PC-3 (cell line): ENCODE results near the gene ACSM6. TPM values are rescaled to one million over a fixed set of nuclear protein-coding genes. Genes with fewer than 3 reads are reported as not detected.

Experiments used
- ATAC-seq: fragments of 200-7000 bp; cut with Tn5 transposase; 2 replicates; pipeline ENCODE4 v1.9.1; 2020; ENCODE audit warnings: mild to moderate bottlenecking, moderate library complexity
- BruUV-seq: library from RNA; stranded (reverse); fragments of 400-500 nt; replicated peaks from 2 replicates; lab custom pipeline; 2021; lab: Mats Ljungman, UMichigan
- CTCF ChIA-PET: fragments of 300-600 bp; sonication (Branson Sonifier 250); formaldehyde crosslinking; loops from one replicate; lab custom pipeline; 2022; ENCODE audit warnings: antibody characterized with exemption; lab: Charles Lee
- POLR2A ChIA-PET: fragments of 300-600 bp; sonication (Branson Sonifier 250); formaldehyde crosslinking; loops from one replicate; lab custom pipeline; 2022; ENCODE audit warnings: antibody characterized with exemption; ENCODE audit not compliant: unreplicated experiment; lab: Charles Lee
- DNase-seq: peaks from one replicate; pipeline ENCODE4 v3.0.0-alpha.2; 2015
- H2AFZ ChIP-seq: fragments of 300-600 bp; sonication (generic); 2 replicates; pipeline ENCODE4 v1.6.0; 2016; ENCODE audit warnings: antibody characterized with exemption, low read length
- H3F3A ChIP-seq: fragments of 300-600 bp; sonication (generic); one replicate; pipeline ENCODE4 v1.6.0; 2017; ENCODE audit warnings: antibody characterized with exemption, low read length, control low read depth, mild to moderate bottlenecking; ENCODE audit not compliant: unreplicated experiment
- H3K27ac ChIP-seq: fragments of 300-600 bp; sonication (generic); 2 replicates; pipeline ENCODE4 v1.5.1; 2016; ENCODE audit warnings: mild to moderate bottlenecking, low read length
- H3K27me3 ChIP-seq: fragments of 300-600 bp; sonication (generic); 2 replicates; pipeline ENCODE4 v1.6.1; 2016; ENCODE audit warnings: low read length, mixed read lengths
- H3K36me3 ChIP-seq: fragments of 300-600 bp; sonication (generic); 2 replicates; pipeline ENCODE4 v1.6.1; 2016; ENCODE audit warnings: low read depth, mixed run types, low read length, mixed read lengths
- H3K4me1 ChIP-seq: fragments of 300-600 bp; sonication (generic); 2 replicates; pipeline ENCODE4 v1.5.1; 2016; ENCODE audit warnings: low read length; ENCODE audit not compliant: insufficient read depth
- H3K4me2 ChIP-seq: fragments of 300-600 bp; sonication (generic); 2 replicates; pipeline ENCODE4 v1.6.0; 2016; ENCODE audit warnings: low read length
- H3K4me3 ChIP-seq: fragments of 300-600 bp; sonication (generic); 2 replicates; pipeline ENCODE4 v1.5.1; 2016; ENCODE audit warnings: mild to moderate bottlenecking, low read length, mixed read lengths
- H3K79me2 ChIP-seq: fragments of 300-600 bp; sonication (generic); 2 replicates; pipeline ENCODE4 v1.6.1; 2017; ENCODE audit warnings: low read length, mixed read lengths
- H3K9ac ChIP-seq: fragments of 300-600 bp; sonication (generic); 2 replicates; pipeline ENCODE4 v1.6.0; 2016; ENCODE audit warnings: mild to moderate bottlenecking, low read length
- H3K9me2 ChIP-seq: fragments of 300-600 bp; sonication (generic); replicated peaks from 2 replicates; pipeline ENCODE4 v1.6.1; 2016; ENCODE audit warnings: mixed run types, low read length, mixed read lengths
- H3K9me3 ChIP-seq: fragments of 300-600 bp; sonication (generic); 2 replicates; pipeline ENCODE4 v1.6.1; 2016; ENCODE audit warnings: low read length, mixed read lengths
- H4K20me1 ChIP-seq: fragments of 300-600 bp; sonication (generic); 2 replicates; pipeline ENCODE4 v1.6.1; 2016; ENCODE audit warnings: low read length, mixed read lengths
- EZH2 ChIP-seq: fragments of 300-600 bp; sonication (generic); IDR thresholded peaks from one replicate; pipeline ENCODE4 v1.6.1; 2017; ENCODE audit warnings: antibody characterized with exemption, mild to moderate bottlenecking, low read length; ENCODE audit not compliant: unreplicated experiment
- EZH2phosphoT487 ChIP-seq: fragments of 300-600 bp; sonication (generic); IDR thresholded peaks from 2 replicates; pipeline ENCODE4 v1.6.1; 2018; ENCODE audit warnings: mild to moderate bottlenecking, antibody characterized with exemption, low read length, borderline replicate concordance
- intact Hi-C: fragments of 100-400 bp; cut with micrococcal nuclease; formaldehyde crosslinking; loops from 2 replicates; pipeline ENCODE4 v1.9.0; 2023
- total RNA-seq: library from RNA; depleted of rRNA; stranded (reverse); fragments of >200 nt; gene quantifications from 2 replicates; pipeline ENCODE4 v1.2.3, GENCODE V29; 2014
- TF ChIP-seq, protein P1 (sequence below): fragments of 300-600 bp; sonication (generic); conservative IDR thresholded peaks from 2 replicates; pipeline ENCODE4 v1.5.1; 2017; ENCODE audit warnings: antibody characterized with exemption, low read depth, mild to moderate bottlenecking, low read length

Gene ACSM6
- total RNA-seq, 1 experiment from 2014 or later: not detected

DNA sequence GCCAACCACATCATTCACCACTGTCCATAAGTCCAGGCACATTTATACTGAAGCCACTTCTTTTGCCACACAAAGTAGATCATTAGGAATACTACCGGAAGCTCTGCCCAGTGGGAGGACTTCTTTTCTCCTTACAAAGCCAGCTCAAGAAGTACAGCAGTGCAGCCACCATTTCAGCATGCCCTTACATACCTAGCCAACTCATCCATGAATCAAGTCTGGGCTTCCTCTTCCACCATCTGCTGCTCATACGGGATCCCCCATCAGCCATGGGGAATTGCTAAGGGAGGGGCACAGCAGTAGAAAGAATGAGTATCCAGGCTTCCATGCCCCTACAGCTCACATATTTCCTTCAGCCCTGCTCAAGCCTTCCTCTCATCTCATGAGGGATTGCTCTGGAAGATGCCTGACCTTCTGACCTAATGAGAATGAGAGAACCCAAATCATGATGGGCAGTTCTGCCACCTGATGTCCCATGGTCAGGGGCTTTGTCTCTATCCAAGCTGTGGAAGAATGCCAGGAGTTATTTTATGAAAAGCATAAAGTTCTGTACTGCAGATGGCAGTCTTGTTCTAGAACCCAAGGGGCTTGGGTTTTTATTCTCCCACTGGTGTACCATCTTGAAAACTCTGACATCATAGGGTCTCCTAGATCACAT, 39.5 kb downstream of the ACSM6 start:
- Histone ChIP-seq H3K4me1 (peaks cover 52% of the 10 kb centered on the region), H2AFZ (no peak overlapping the region), H3F3A (peaks cover 6% of the 10 kb centered on the region), H3K27me3 (no peaks in the 10 kb centered on the region), H3K4me2 (no peak overlapping the region), H3K36me3 (peaks cover 20% of the 10 kb centered on the region), H3K27ac (no peak overlapping the region), H3K9me2 (no peaks in the 10 kb centered on the region), H3K79me2 (no peaks in the 10 kb centered on the region), H4K20me1 (no peaks in the 10 kb centered on the region), H3K9ac (no peak overlapping the region), H3K4me3 (no peak overlapping the region), H3K9me3 (no peaks in the 10 kb centered on the region)
- DNase-seq (no peak), ATAC-seq (no peak)
- intact Hi-C loops: no loop called here
- ChIA-PET POLR2A (no interaction called here), CTCF (interaction anchor here (0.7 kb wide), 1 partner anchor 31 kb away, joined by 3 read pairs; no protein-coding TSS in a partner anchor)
- TF ChIP-seq EZH2phosphoT487 (no peak), EZH2 (no peak)
- TF ChIP-seq, protein P1, sequence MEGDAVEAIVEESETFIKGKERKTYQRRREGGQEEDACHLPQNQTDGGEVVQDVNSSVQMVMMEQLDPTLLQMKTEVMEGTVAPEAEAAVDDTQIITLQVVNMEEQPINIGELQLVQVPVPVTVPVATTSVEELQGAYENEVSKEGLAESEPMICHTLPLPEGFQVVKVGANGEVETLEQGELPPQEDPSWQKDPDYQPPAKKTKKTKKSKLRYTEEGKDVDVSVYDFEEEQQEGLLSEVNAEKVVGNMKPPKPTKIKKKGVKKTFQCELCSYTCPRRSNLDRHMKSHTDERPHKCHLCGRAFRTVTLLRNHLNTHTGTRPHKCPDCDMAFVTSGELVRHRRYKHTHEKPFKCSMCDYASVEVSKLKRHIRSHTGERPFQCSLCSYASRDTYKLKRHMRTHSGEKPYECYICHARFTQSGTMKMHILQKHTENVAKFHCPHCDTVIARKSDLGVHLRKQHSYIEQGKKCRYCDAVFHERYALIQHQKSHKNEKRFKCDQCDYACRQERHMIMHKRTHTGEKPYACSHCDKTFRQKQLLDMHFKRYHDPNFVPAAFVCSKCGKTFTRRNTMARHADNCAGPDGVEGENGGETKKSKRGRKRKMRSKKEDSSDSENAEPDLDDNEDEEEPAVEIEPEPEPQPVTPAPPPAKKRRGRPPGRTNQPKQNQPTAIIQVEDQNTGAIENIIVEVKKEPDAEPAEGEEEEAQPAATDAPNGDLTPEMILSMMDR: no peak
- no TSS peak for BruUV-seq

DNA sequence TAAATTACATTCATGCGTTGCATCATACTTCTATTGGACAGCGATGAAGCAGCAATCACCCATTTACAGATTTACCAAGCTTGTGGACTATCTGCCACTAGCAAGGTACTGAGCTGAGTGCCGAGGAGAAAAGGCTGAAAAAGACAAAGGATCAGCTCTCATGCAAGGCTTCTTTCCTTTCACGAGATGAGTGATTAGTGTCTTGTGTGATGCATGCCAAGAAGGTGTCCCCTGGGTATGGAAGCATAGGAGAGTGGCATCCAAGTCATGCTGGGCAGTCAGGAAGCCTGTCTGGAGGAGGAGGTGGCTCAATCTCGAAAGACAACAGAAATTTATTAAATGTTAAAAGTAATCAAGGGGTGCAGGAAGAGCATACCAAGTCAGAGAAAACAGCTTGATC, 40.9 kb downstream of the ACSM6 start:
- H3K9ac ChIP-seq: no peak overlapping the region
- ChIA-PET POLR2A (no interaction called here), CTCF (no interaction called here)
- no peaks in the 10 kb centered on the region for H3K27me3 ChIP-seq
- TF ChIP-seq EZH2phosphoT487: no peak
- no peak for TF ChIP-seq EZH2
- TF ChIP-seq, protein P1: no peak
- no peaks in the 10 kb centered on the region for H4K20me1 ChIP-seq
- peaks cover 6% of the 10 kb centered on the region for H3F3A ChIP-seq
- H3K9me2 ChIP-seq: no peaks in the 10 kb centered on the region
- BruUV-seq: no TSS peak
- H3K4me2 ChIP-seq: no peak overlapping the region
- H3K36me3 ChIP-seq: peaks cover 20% of the 10 kb centered on the region
- no peak overlapping the region for H3K4me3 ChIP-seq
- H3K27ac ChIP-seq: peak overlapping the region; percentile 75
- ATAC-seq (no peak), DNase-seq (no peak)
- peaks cover 44% of the 10 kb centered on the region for H3K4me1 ChIP-seq
- no peaks in the 10 kb centered on the region for H3K79me2 ChIP-seq
- no peaks in the 10 kb centered on the region for H3K9me3 ChIP-seq
- intact Hi-C loops: no loop called here
- no peak overlapping the region for H2AFZ ChIP-seq

- H3K4me3 ChIP-seq: no peak overlapping the region
- no peaks in the 10 kb centered on the region for H3K79me2 ChIP-seq
- no peaks in the 10 kb centered on the region for H3K27me3 ChIP-seq
- H3K9me2 ChIP-seq: no peaks in the 10 kb centered on the region
- intact Hi-C loops: no loop called here
- BruUV-seq: no TSS peak
- TF ChIP-seq EZH2 (no peak), EZH2phosphoT487 (no peak)
- TF ChIP-seq, protein P1: no peak
- ATAC-seq (peak; percentile 12; the same call in 1 of the 2 replicates), DNase-seq (no peak)
- no peaks in the 10 kb centered on the region for H4K20me1 ChIP-seq
- peak overlapping the region; percentile 75 for H3K27ac ChIP-seq
- peaks cover 6% of the 10 kb centered on the region for H3F3A ChIP-seq
- H3K36me3 ChIP-seq: peaks cover 20% of the 10 kb centered on the region
- H3K4me1 ChIP-seq: peaks cover 37% of the 10 kb centered on the region
- peak overlapping the region; percentile 68 for H3K4me2 ChIP-seq
- H3K9me3 ChIP-seq: no peaks in the 10 kb centered on the region
- no peak overlapping the region for H2AFZ ChIP-seq
- no peak overlapping the region for H3K9ac ChIP-seq
- CTCF ChIA-PET: no interaction called here
- POLR2A ChIA-PET: no interaction called here
Measured at GRCh38 chr10:95235676-95236067, 41.6 kb downstream of the ACSM6 start.
